Loucy (cell line): Measurements from ENCODE around the gene SALL2.
A peak's percentile ranks its signal among the peaks of the same experiment; 100 is the strongest.

ENCODE experiments used
- H2AFZ ChIP-seq: fragments of 200-600 bp; sonication (generic); 2 replicates; pipeline ENCODE4 v1.6.0; 2016; ENCODE audit warnings: antibody characterized with exemption, mild to moderate bottlenecking, low read length, moderate library complexity
- H3F3A ChIP-seq: fragments of 200-600 bp; 2 replicates; pipeline ENCODE4 v1.6.0; 2016; ENCODE audit warnings: antibody characterized with exemption, low read depth, mild to moderate bottlenecking
- H3K27me3 ChIP-seq: fragments of 200-600 bp; sonication (generic); 2 replicates; pipeline ENCODE4 v1.6.1; 2014; ENCODE audit warnings: low read length, mild to moderate bottlenecking; ENCODE audit not compliant: insufficient read depth, poor library complexity, severe bottlenecking
- H3K36me3 ChIP-seq: fragments of 200-600 bp; sonication (generic); 2 replicates; pipeline ENCODE4 v1.6.1; 2016; ENCODE audit warnings: low read length; ENCODE audit not compliant: insufficient read depth
- H3K4me1 ChIP-seq: fragments of 200-600 bp; sonication (generic); 2 replicates; pipeline ENCODE4 v1.5.1; 2014; ENCODE audit warnings: low read length, mild to moderate bottlenecking; ENCODE audit not compliant: insufficient read depth, poor library complexity, severe bottlenecking
- H3K4me2 ChIP-seq: fragments of 200-600 bp; sonication (generic); 2 replicates; pipeline ENCODE4 v1.6.0; 2014; ENCODE audit warnings: antibody characterized with exemption, low read length, low read depth, mild to moderate bottlenecking; ENCODE audit not compliant: poor library complexity, severe bottlenecking
- H3K4me3 ChIP-seq: fragments of 200-600 bp; sonication (generic); 2 replicates; pipeline ENCODE4 v1.5.1; 2014; ENCODE audit warnings: low read length, mild to moderate bottlenecking, mixed read lengths; ENCODE audit not compliant: poor library complexity, severe bottlenecking
- H3K79me2 ChIP-seq: fragments of 200-600 bp; sonication (generic); 2 replicates; pipeline ENCODE4 v1.6.1; 2014; ENCODE audit warnings: low read length; ENCODE audit not compliant: insufficient read depth
- H3K9ac ChIP-seq: fragments of 200-600 bp; sonication (generic); 2 replicates; pipeline ENCODE4 v1.6.0; 2014; ENCODE audit warnings: mild to moderate bottlenecking, low read depth, low read length, moderate library complexity; ENCODE audit not compliant: poor library complexity, severe bottlenecking
- H3K9me2 ChIP-seq: fragments of 200-600 bp; sonication (generic); replicated peaks from 2 replicates; pipeline ENCODE4 v1.6.1; 2016; ENCODE audit warnings: low read depth, low read length, mixed read lengths
- H3K9me3 ChIP-seq: fragments of 200-600 bp; sonication (generic); 2 replicates; pipeline ENCODE4 v1.6.1; 2014; ENCODE audit warnings: mild to moderate bottlenecking, antibody characterized with exemption, low read length, low read depth; ENCODE audit not compliant: insufficient read depth
- H4K20me1 ChIP-seq: fragments of 200-600 bp; sonication (generic); 2 replicates; pipeline ENCODE4 v1.6.0; 2014; ENCODE audit warnings: antibody characterized with exemption, low read length, mild to moderate bottlenecking; ENCODE audit not compliant: insufficient read depth, poor library complexity, severe bottlenecking
- CTCF ChIP-seq: fragments of 200-600 bp; sonication (generic); conservative IDR thresholded peaks from 2 replicates; pipeline ENCODE4 v1.5.1; 2014; ENCODE audit warnings: mild to moderate bottlenecking, antibody characterized with exemption, low read length
- EZH2phosphoT487 ChIP-seq: fragments of 200-600 bp; IDR thresholded peaks from 2 replicates; pipeline ENCODE4 v1.6.1; 2018; ENCODE audit warnings: antibody characterized with exemption, mild to moderate bottlenecking, moderate library complexity, borderline replicate concordance

Gene SALL2

GRCh38 chr14:21475767-21476522 lies 50.2 kb downstream of the SALL2 start:
- no peak for TF ChIP-seq EZH2phosphoT487
- TF ChIP-seq CTCF = no peak
- Histone ChIP-seq H3K4me2 (peak overlapping the region; percentile 87), H3K4me1 (peaks cover 21% of the 10 kb centered on the region), H3K9ac (peak overlapping the region; percentile 81), H2AFZ (peak overlapping the region; percentile 96), H3K36me3 (no peaks in the 10 kb centered on the region), H3K27me3 (no peaks in the 10 kb centered on the region), H3K9me2 (no peaks in the 10 kb centered on the region), H3K79me2 (peaks cover 57% of the 10 kb centered on the region), H3F3A (no peaks in the 10 kb centered on the region), H4K20me1 (peaks cover 8% of the 10 kb centered on the region), H3K4me3 (peak overlapping the region; percentile 91), H3K9me3 (no peaks in the 10 kb centered on the region)
